Caki2 (cell line): ENCODE measurements around the gene PPHLN1. TPM values are rescaled to one million over a fixed set of nuclear protein-coding genes. Genes with fewer than 3 reads are reported as not detected.
"Not testable (repeated sequence)": the region's sequence is repeated elsewhere in the genome, so short reads cannot be mapped to it uniquely, and the experiment has no call there.

Experiments used
- DNase-seq: peaks from one replicate; pipeline ENCODE4 v3.0.0-alpha.2; 2015; ENCODE audit warnings: low read depth
- in situ Hi-C: cut with HindIII; loops from 2 replicates; pipeline ENCODE4 v1.10.0; 2016; ENCODE audit warnings: low sequenced_read_pairs, low pct_unique_long_range_greater_than_20kb, mixed read lengths
- total RNA-seq: library from RNA; depleted of rRNA; stranded (reverse); fragments of >200 nt; shearing (Covaris generic); gene quantifications from 2 replicates; pipeline ENCODE4 v1.2.3, GENCODE V29; 2014; ENCODE audit warnings: low replicate concordance

Gene PPHLN1
- total RNA-seq, 1 experiment from 2014 or later, result 31.0 TPM

- in situ Hi-C loops, DNase-seq: not testable (repeated sequence)
Measured at GRCh38 chr12:42350021-42350407, 24.0 kb downstream of the PPHLN1 start.

DNA sequence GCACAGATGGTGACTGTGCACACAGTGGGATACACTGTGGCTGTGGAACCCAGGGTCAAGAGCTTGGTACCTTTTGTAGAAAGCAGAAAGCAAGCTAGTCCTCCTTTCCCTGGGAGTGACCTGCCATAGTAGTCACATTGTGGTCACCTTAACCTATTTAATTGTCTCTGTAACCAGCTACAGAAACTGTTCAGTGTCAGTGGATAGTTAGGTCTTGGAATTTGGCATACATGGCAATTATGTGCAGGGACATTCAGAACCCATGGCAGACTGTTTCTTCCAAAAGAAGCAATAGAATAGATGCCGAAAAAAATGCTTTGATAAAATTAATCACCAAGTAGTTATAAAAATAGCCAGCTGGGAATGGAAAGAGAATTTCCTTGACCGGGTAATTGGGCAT lies 30.4 kb downstream of the PPHLN1 start:
- DNase-seq, result no peak
- in situ Hi-C loops, result no loop called here

DNA sequence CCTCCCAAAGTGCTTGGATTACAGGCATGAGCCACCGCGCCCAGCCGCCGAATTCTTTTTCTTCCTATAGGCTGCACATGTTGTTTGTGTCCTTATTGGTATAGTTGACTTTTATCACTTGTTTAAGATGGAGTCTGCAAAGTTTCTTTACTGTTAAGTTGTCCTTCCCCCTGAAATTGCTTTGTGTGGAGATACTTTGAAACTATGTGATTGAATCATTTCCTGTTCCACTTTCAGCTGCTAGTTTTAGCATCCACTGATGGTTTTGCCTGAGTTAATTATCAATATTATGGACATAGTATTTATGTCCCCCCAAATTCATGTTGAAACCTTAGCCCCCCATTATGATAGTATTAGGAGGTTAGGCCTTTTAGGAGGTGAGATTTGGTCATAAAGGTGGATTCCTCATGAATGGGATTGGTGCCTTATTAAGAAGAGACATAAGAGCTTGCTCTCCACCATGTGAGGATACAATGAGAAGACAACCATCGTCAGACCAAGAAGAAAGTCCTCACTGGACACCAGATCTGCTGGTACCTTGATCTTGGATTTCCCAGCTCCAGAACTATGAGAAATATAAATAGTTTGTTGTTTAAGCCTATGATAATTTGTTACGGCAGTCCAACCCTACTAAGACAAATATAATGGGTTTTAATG lies 34.9 kb downstream of the PPHLN1 start:
- DNase-seq, result no peak
- in situ Hi-C loops, result no loop called here

DNA sequence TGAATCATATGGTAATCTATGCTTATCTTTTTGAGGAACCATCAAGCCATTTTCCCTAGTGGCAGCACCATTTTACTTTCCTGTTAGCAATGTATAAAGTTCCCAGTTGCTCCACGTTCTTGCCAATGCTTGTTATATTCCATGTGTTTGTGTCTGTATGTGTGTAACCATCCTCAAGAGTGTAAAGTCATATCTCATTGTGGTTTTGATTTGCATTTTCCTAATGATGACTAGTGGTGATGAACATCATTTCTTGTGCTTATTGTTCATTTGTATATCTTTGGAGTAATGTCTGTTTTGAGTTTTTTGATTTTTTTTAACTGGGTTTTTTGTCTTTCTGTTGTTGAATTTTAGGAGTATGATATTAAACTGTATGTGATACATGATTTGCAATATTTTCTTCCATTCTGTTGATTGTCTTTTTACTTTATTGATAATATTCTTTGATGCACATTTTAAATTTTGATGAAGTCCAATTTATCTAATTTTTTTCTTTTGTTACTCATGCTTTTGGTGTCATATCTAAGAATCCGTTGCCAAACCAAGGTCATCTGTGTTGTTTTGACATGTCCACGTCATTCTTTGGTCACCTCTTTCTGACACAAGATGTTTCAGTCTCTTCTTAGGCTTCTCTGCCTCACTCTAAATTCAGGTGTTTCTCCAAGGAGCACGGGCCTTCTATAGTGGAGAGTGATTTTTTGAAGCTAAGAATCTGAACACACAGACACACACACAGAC lies 36.1 kb downstream of the PPHLN1 start:
- DNase-seq, result no peak
- in situ Hi-C loops, result no loop called here

DNA sequence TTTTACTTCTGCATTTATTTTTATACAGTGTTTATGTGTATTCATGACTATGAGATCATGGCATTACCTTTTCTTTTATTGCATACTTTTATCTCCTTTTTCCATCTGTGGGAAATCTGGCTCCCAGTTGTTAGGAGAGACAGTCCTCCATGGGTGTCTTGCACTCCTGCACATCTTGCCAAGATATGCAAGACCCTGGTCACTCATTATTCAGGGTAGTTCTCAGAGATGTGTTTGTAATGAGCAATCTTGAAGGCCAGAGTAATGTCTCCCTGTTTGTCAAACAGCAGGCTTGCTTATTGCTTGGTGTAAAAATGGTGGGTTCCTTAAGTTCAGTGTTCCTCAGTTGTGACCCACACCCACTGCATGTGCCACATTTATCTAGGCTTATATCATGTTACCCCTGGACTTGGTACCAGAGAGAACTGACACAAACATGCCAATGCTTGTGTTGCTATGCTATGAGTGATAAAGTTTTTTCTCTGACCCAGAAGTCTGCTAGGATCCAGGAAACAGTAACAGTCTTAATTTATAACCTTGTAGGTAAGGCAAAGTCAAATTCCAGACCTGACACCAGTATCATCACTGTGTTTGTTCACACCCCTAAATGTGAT lies 36.8 kb downstream of the PPHLN1 start:
- in situ Hi-C loops, result no loop called here
- DNase-seq, result peak; percentile 30

DNA sequence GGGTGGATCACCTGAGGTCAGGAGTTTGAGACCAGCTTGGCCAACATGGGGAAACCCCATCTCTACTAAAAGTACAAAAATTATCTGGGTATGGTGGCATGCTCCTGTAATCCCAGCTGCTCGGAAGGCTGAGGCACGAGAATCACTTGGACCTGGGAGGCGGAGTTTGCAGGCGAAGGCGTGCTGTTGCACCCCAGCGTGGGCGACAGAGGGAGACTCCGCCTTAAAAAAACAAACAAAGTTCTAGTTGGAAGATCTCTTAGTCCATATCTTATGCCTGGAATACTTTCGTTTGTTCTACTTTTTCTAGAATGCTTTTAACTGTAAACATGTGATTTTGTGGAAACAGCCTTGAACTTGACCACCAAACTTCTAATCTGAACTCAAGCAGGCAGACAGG lies 38.7 kb downstream of the PPHLN1 start:
- peak; percentile 61 for DNase-seq
- in situ Hi-C loops, result loop anchor here (5.0 kb wide), 1 partner anchor 32 kb away; no protein-coding TSS in a partner anchor

DNA sequence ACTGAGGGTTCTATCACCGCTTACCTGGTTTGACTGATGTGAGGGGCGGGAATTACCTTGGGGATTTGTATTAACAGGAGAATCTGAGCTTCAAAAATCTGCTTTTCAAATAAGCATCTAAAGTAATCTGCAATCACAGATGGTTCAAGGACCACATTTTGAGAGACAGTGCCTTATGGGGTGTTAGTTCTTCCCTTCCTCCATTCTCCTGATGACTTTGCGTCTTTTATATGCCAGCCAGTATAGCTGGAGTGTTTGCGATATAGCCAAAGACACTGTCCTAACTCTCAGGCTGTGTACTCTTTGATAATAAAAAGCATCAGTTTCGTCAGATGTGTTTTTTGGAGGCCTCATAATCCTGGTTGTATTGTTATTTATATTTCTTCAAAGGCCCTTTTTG lies 39.5 kb downstream of the PPHLN1 start:
- in situ Hi-C loops, result loop anchor here (5.0 kb wide), 1 partner anchor 33 kb away; no protein-coding TSS in a partner anchor
- no peak for DNase-seq

- in situ Hi-C loops, result no loop called here
- no peak for DNase-seq
Measured at GRCh38 chr12:42370013-42370412, 44.0 kb downstream of the PPHLN1 start.

DNA sequence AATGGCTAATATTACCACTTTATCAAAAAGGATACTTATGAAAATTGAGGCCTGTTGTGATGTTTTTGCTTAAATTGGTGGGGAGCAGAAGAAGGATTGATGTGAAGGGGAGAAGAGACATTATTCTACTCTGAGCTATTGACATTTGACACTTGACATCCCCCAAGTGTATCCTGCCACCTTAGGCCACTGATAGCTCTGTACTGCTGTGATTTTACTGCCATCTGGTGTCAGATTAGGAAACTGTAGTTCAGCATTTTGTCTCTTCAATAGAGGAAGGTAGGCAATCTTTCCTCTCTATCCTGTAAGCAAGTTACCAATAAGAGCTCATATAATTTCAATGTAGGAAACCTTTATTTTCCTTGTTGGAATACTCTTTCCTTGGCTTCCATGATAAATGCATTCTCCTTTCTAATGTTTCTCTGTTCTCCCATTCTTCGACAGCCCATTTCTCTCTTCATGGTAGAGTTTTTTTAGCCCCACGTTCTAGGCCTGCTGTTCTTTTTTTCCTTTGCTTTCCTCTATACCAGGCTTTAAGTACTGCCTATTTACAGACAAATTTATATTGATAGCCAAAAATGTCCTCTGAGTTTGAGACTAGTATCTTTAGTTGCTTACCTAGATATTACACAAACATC lies 46.3 kb downstream of the PPHLN1 start:
- peak; percentile 60 for DNase-seq

DNA sequence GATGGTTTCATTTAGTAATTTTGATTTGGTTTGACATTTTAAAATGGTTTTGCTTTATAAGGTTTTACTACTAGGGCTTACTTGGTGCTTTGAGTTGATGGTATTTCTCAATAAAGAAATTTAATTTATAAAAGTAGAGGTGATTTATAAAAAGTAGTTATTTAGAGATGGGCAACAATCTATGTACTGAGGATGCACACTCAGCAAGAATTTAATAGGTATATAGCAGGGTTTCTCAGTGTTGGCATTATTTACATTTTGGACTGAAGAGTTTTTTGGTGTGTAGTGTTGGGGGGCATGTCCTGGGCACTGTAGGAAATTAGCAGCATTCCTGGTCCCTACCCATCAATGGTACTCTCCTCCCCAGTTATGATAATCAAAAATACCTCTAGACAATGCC lies 47.7 kb downstream of the PPHLN1 start:
- DNase-seq, result no peak
- in situ Hi-C loops, result no loop called here

More for the DNA sequence above, 46.3 kb downstream of the PPHLN1 start:
- in situ Hi-C loops, result no loop called here

GRCh38 chr12:42380733-42381132 lies 54.8 kb downstream of the PPHLN1 start:
- DNase-seq, result no peak
- in situ Hi-C loops, result no loop called here

DNA sequence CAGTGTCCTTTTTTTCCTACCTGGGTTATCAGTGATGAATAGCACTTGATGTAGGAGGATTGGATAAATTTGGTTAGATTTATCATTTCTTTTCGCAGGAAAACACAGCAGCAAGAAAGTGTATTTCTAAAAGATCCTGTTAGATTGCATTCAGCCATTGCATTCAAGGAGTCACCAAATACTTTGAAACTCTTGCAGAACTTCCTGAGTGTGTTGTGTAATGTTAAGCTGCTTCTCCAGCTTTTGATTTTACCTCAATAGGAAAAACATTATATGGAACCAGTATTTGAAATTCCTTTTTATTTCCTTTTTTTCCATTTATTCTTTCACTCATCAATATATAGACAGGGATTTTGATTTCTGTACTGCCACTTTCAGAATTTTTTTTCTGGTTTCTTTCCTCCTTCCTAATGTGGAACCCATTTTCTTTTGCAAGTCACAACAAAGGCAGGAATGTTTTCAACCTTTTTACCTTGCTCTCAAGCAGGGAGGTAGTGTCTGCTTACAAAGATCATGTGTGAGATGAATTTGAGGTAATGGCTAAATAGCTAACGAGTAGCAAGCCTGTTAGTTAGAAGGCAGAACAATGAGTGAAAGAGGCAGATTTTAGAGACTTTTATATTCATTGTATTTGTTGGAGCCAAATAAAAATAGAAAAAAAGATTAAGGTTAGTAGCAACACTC lies 56.2 kb downstream of the PPHLN1 start:
- in situ Hi-C loops, result no loop called here
- DNase-seq, result no peak

DNA sequence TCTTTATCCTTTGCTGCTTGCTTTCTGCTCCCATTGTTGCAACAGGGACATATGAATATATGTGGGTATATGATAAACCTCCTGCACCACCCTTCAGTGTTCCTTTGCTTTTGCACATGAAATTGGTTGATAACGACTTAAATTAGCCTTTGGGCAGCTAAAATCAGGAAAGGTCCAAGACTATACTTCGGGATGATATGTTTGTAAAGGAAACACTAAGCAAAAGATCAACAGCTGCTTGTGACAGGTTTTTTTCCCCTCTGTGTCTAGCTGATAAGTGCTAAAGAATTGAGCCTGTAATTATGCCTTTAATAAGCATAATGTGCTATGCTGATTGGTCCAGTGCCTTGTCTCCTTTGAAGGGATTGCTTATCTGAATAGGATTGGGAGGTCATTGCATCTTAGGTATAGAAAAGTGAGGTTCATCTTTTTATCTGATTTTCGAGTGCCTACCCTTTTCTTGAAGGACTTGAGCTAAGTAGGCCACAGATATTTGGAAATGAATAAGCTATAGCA lies 59.4 kb downstream of the PPHLN1 start:
- in situ Hi-C loops, result no loop called here
- no peak for DNase-seq

DNA sequence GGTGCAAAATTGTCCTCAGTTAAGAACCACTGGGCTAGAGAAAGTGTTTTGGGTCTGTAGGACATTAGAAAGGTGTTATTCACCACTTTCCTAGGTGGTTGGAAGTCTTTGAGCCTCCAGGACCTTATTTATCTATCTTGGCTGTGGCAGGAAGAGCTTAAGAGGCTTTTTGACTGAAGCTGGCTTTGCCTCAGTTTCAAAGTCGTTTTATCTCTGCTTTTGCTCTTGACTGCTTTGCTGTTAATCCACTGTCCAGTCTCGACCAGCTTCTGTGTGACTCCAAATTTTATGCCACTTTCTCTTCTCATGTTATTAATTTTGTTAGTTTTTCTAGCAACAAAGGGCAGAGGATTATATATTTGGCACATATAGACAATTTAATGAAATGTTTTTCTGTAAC lies 60.3 kb downstream of the PPHLN1 start:
- in situ Hi-C loops, result no loop called here
- no peak for DNase-seq

- DNase-seq, in situ Hi-C loops: not testable (repeated sequence)
Measured at GRCh38 chr12:42388086-42388485, 62.1 kb downstream of the PPHLN1 start.

DNA sequence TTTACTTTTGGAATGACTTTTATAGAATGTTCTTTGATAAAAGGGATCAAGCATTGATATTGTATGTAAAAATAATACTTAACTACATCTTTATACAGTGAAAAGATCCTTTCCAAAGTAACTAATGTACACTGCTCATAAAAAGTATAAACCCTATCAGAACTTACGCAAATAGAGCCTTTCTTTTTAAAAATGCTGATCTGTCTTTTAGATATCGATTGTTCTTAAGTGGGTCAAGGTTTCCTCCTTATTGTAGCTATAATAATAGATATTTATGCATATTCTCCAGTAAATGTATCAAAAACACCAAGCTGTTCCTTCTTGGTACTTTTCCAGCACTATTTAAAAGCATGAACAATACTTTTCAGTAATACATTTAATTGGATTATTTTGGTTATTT lies 68.5 kb downstream of the PPHLN1 start:
- in situ Hi-C loops, result no loop called here
- DNase-seq, result no peak

DNA sequence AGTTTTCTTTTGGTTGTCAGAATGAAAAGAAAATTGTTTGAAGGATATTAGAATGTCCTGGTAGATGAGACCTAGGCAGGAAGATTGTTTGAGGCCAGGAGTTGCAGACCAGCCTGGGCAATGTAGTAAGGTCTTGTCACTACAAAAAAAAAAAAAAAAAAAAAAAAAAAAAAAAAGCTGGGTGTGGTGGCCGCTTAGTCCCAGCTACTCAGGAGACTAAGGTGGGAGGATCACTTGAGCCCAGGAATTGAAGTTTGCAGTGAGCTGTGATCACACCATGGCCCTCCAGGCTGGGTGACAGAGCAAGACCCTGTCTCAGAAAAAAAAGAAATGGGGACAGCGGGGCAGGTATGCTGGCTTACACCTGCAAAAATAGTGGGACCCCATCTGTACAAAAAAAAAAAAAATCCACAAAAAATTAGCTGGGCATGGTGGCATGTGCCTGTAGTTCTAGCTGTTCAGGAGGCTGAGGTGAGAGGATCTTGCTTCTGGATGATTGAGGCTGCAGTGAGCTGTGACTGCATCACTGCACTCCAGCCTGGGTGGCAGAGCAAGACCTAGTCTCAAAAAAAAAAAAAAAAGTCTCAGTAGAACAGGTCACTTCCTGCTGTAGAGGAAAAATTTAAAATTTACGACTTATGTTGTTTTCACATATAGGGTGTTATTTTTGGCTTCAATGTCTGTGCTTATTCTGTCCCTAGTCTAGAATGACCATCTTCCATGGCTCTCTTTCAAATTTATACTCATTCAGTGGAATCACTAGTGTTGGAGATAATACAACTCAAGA lies 70.7 kb downstream of the PPHLN1 start:
- in situ Hi-C loops, result no loop called here
- peak; percentile 67 for DNase-seq
